HG02610 (cell line): ENCODE measurements around the gene CEACAM18.
"Not testable (repeated sequence)": the region's sequence is repeated elsewhere in the genome, so short reads cannot be mapped to it uniquely, and the experiment has no call there.

Source experiments
- ATAC-seq: cut with Tn5 transposase; IDR thresholded peaks from one replicate; pipeline ENCODE4 v1.9.1; 2021; ENCODE audit warnings: mild to moderate bottlenecking, moderate library complexity; ENCODE audit not compliant: unreplicated experiment

CEACAM18 gene

DNA sequence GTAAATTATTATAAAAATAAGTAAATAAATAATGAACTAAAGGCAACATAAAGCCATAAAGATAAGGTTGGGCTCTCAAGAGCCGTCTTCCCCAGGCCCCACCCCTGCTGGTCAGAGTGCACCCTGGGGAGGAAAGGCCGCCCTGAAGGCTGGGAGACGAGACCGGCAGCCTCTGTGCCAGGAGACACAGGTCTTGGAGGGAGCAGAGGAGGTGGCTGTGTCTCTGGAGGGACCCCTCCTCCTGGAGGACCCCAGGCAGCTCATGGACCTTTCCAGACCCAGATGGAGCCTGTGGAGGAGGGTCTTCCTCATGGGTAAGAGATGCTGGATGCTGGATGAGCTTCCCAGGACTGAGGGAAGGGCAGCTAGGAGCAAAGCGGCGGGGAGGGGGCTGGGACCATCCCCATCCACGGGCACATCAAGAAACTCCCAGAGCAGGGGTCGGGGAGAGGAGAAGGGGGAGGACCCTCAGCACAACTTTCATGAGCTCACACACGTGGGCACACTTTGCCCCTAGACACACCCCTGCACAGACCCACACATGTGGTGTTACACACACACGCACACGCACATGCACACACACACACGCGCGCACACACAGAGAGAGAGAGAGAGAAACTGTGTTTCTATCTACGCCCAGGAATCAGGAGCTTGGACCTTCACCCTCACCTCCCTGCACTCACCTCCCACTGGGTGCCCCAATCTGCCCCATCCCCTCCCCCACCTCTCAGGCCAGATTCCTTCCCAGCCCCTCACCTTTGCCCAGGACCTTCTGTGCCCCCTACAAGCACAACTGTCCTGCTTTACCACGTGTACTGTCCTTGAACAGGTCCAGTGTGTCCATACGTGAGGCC lies at the start of gene CEACAM18:
Gene CEACAM18 (plus strand): TSS at position 159 of the 854 bp plus-strand sequence.
- no peak for ATAC-seq

GRCh38 chr19:51430221-51430620 lies 48.1 kb upstream of the CEACAM18 start:
- ATAC-seq = no peak

DNA sequence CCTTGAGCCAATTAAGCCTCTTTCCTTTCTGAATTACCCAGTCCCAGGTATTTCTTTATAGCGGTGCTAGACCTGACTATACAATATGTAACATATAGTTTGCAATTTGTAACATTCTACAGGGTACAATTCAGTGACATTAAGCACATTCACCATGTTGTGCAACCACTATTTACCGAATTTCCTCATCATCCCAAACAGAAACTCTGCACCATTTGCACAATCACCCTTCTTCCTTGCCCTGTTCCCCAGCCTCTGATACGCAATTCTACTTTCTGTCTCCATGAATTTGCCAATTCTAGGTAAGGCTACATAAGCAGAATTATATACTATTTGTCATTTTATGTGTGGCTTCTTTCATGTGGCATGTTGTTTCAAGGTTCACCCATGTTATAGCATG lies 47.2 kb upstream of the CEACAM18 start:
- ATAC-seq = no peak

GRCh38 chr19:51433043-51433442 lies 45.3 kb upstream of the CEACAM18 start:
- ATAC-seq = no peak

- no peak for ATAC-seq
Observed at GRCh38 chr19:51434456-51434855, 43.9 kb upstream of the CEACAM18 start.

DNA sequence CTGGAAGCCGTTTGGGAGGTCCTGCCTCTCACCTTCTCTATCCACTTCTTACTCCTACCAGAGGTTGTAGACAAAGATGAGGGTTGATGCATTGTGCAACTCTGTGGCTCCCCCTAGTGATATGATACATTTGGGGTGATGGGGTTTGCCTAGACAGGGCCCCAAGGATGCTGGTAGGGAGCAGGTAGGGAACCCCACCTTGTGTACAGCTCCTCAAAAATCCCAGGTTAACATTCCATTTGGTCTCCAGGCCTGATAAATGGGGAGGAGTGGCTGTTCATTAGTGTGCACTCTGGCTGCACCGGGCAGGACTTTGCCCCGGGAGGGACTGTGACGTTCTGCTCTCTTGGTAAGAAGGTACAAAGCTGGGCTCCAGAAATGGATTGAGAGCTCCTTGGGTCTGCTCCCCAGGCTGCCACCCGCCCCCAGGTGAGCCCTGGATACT lies 39.3 kb upstream of the CEACAM18 start:
- no peak for ATAC-seq

GRCh38 chr19:51440052-51440451 lies 38.3 kb upstream of the CEACAM18 start:
- ATAC-seq = no peak

- ATAC-seq = no peak
Observed at GRCh38 chr19:51440846-51441409, 37.4 kb upstream of the CEACAM18 start.

DNA sequence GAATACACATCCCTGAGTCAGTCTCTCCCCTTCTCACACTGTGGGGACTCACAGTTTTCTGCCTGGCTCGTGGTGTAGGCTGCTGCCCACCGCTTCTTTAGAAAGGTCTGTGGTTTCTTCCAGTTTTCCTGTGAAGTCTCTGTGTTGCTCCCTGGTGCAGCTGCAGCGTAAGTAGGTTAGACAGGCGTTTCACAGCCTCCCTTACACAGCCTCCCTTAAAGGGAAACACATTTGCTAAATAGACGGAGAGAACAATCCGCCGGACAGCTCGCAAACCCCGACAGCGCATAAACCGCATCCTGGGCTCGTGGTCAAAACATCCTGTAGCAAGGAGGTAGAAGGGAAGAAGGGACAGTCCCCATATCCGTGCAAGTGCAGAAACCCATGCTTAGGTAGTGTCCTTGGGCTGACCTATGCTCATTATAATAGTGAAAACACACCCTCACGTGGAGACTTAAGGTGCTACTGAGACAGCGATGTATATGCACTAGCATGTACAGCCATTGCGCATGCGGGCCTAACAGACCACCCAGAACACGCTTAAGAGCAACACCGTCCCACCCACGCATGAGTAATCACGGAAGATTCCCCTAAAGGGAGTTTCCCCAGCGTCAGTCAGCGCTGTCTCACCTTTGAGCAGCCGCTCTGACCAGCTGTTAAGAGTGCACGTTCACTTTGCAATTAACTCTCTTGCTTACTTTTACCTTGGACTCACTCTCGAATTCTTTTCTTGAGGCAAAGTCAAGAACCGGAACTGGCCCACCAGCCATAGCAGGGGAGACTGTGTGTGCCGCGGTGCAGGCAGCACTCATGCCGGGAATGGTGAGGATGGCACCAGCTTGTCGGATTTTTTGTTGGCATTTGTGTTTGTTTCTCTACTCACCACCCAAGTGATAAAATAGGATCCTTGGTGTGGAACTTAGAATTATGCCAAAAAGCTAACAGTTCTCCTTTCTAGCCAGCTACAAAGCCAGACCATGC lies 36.6 kb upstream of the CEACAM18 start:
- peak; percentile 95 for ATAC-seq

DNA sequence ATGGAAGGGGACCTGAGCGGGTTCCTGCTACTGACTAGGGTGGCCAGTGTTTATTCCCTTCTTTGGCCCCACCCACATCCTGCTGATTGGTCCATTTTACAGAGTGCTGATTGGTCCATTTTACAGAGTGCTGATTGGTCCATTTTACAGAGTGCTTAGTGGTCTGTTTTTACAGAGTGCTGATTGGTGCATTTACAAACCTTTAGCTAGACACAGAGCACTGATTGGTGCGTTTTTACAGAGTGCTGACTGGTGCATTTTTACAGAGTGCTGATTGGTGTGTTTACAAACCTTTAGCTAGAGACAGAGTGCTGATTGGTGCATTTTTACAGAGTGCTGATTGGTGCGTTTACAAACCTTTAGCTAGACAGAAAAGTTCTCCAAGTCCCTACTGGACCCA lies 30.8 kb upstream of the CEACAM18 start:
- not testable (repeated sequence) for ATAC-seq

DNA sequence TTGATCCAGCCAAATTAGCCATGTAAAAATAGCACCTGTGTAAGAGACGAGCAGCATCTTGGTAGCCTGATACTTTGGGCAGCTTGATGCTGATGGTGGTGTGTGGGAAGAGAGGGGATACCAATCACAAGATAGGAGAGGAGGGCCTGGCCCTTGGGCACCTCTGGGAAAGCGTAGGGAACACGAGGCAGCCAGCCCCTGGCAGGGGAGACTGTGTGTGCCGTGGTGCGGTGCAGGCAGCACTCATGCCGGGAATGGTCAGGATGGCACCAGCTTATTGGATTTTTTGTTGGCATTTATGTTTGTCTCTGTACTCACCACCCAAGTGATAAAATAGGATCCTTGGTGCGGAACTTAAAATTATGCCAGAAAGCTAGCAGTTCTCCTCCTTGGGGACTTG lies 30.3 kb upstream of the CEACAM18 start:
- ATAC-seq = no peak

- ATAC-seq = no peak
Observed at GRCh38 chr19:51448411-51449016, 29.8 kb upstream of the CEACAM18 start.

- no peak for ATAC-seq
Observed at GRCh38 chr19:51450730-51451307, 27.5 kb upstream of the CEACAM18 start.

- ATAC-seq = no peak
Observed at GRCh38 chr19:51456541-51457290, 21.6 kb upstream of the CEACAM18 start.

- no peak for ATAC-seq
Observed at GRCh38 chr19:51457351-51458013, 20.9 kb upstream of the CEACAM18 start.

DNA sequence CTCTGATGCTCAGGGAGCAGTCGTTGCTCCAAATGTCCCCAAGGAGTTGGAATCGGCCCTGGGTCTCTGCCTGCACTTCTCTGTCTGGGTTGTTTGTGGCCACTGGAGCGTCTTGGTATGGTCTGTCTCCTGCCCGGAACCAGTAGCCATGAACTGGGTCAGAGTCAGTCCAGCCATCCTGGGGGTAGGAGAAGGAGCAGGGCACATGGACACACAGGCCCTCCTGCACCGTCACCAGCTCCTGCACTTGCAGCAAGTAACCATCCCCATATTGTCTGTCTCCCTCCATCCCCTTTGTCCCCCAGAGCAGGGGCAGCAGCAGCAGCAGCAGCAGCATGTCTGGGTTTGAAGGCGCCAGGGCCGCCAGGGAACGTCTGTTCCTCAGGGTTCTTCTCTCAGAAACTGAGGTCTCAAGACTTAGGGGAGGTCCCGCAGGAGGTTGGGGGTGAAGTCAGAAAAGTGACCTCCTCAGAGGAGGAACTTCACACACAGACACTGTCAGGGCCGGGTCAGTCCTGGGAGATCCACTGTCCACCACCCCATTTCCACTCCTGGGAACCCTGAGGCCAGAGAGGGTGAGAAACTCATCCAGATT lies 20.2 kb upstream of the CEACAM18 start, which contains the start of gene SIGLEC8:
Gene SIGLEC8 (minus strand): TSS at position 404 of the 595 bp plus-strand sequence. CDS start 67 bp downstream, at position 337.
- ATAC-seq = no peak

GRCh38 chr19:51458899-51459505 lies 19.3 kb upstream of the CEACAM18 start:
- ATAC-seq = no peak
